CD14-positive monocyte (primary cell): ENCODE results near the gene FASN. TPM values are rescaled to one million over a fixed set of nuclear protein-coding genes. Genes with fewer than 3 reads are reported as not detected.

ENCODE experiments used
- DNase-seq, 3 donors: peaks; one replicate each; pipeline ENCODE4 v3.0.0-alpha.2; 2011 to 2022
- H2AFZ ChIP-seq: 2 replicates; pipeline ENCODE4 v1.6.0; 2012; ENCODE audit warnings: mild to moderate bottlenecking, low read depth, low read length, inconsistent platforms; ENCODE audit not compliant: insufficient read depth, poor library complexity, severe bottlenecking
- H3K27ac ChIP-seq, 2 donors: 1 replicate in 1 of 2; 2 replicates in 1 of 2; pipeline ENCODE4 v1.5.1; 2012 to 2013; ENCODE audit warnings: low read length in 2 of 2, control low read depth in 1 of 2, inconsistent platforms in 1 of 2, low read depth in 1 of 2, mild to moderate bottlenecking in 1 of 2
- H3K27me3 ChIP-seq, 2 donors: one replicate each; pipeline versions ENCODE4 v1.6.0 to v1.6.1; 2011 to 2013; ENCODE audit warnings: low read length in 2 of 2; ENCODE audit not compliant: control insufficient read depth in 2 of 2, insufficient read depth in 2 of 2
- H3K36me3 ChIP-seq, 2 donors: replicated peaks in 1 of 2; 1 replicate in 1 of 2; 2 replicates in 1 of 2; pipeline versions ENCODE4 v1.5.1 to v1.6.1; 2012 to 2013; ENCODE audit warnings: low read length in 2 of 2, control low read depth in 1 of 2, inconsistent platforms in 1 of 2, mild to moderate bottlenecking in 1 of 2; ENCODE audit not compliant: insufficient read depth in 2 of 2, control insufficient read depth in 1 of 2
- H3K4me1 ChIP-seq, 2 donors: 1 replicate in 1 of 2; 2 replicates in 1 of 2; pipeline versions ENCODE4 v1.5.1 to v1.6.1; 2012 to 2013; ENCODE audit warnings: low read length in 2 of 2, control low read depth in 1 of 2, inconsistent platforms in 1 of 2, mild to moderate bottlenecking in 1 of 2, moderate library complexity in 1 of 2; ENCODE audit not compliant: insufficient read depth in 2 of 2, control insufficient read depth in 1 of 2
- H3K4me2 ChIP-seq: replicated peaks from 2 replicates; pipeline ENCODE3; 2012; ENCODE audit warnings: low read length, moderate library complexity, mild to moderate bottlenecking; ENCODE audit not compliant: poor library complexity, severe bottlenecking; ENCODE audit errors: extremely low read depth
- H3K4me3 ChIP-seq, 3 experiments: fragments of 200-600 bp in 1 of 3; sonication (generic) in 1 of 3; replicated peaks in 1 of 3; 1 replicate in 2 of 3; 2 replicates in 1 of 3; pipeline ENCODE4 v1.5.1; 2011 to 2013; ENCODE audit warnings: low read length in 3 of 3, mild to moderate bottlenecking in 3 of 3, control low read depth in 2 of 3, low read depth in 2 of 3, inconsistent platforms in 1 of 3, moderate library complexity in 1 of 3
- H3K79me2 ChIP-seq: 2 replicates; pipeline ENCODE4 v1.6.0; 2012; ENCODE audit warnings: mild to moderate bottlenecking, control low read depth, inconsistent platforms, low read length, moderate library complexity; ENCODE audit not compliant: insufficient read depth
- H3K9ac ChIP-seq: 2 replicates; pipeline ENCODE4 v1.6.0; 2017; ENCODE audit warnings: low read length, mild to moderate bottlenecking; ENCODE audit not compliant: insufficient read depth, poor library complexity, severe bottlenecking
- H3K9me3 ChIP-seq, 2 donors: replicated peaks in 1 of 2; 1 replicate in 1 of 2; 2 replicates in 1 of 2; pipeline versions ENCODE4 v1.5.1 to v1.6.1; 2012 to 2013; ENCODE audit warnings: low read length in 2 of 2, control low read depth in 1 of 2; ENCODE audit not compliant: control insufficient read depth in 1 of 2, insufficient read depth in 1 of 2
- H4K20me1 ChIP-seq: 2 replicates; pipeline ENCODE4 v1.6.0; 2012; ENCODE audit warnings: mild to moderate bottlenecking, low read length, control low read depth, moderate library complexity; ENCODE audit not compliant: insufficient read depth
- H3K27ac Mint-ChIP-seq, 7 donors: one replicate each; pipeline ENCODE4 v1.8.0; 2020; ENCODE audit warnings: mild to moderate bottlenecking in 7 of 7, mixed read lengths in 7 of 7, moderate library complexity in 6 of 7, inconsistent platforms in 2 of 7
- H3K27me3 Mint-ChIP-seq, 3 donors: one replicate each; pipeline ENCODE4 v1.8.0; 2021 to 2022; ENCODE audit warnings: low read depth in 3 of 3, mild to moderate bottlenecking in 3 of 3, mixed read lengths in 3 of 3, moderate library complexity in 3 of 3, inconsistent platforms in 1 of 3
- H3K36me3 Mint-ChIP-seq, 2 donors: one replicate each; pipeline ENCODE4 v1.8.0; 2020; ENCODE audit warnings: mixed read lengths in 2 of 2, inconsistent platforms in 1 of 2, mild to moderate bottlenecking in 1 of 2
- H3K4me1 Mint-ChIP-seq: one replicate; pipeline ENCODE4 v1.8.0; 2020; ENCODE audit warnings: mild to moderate bottlenecking, mixed read lengths
- H3K4me3 Mint-ChIP-seq, 2 donors: one replicate each; pipeline ENCODE4 v1.8.0; 2020; ENCODE audit warnings: mild to moderate bottlenecking in 2 of 2, mixed read lengths in 2 of 2, moderate library complexity in 1 of 2
- H3K9me3 Mint-ChIP-seq, 7 donors: one replicate each; pipeline ENCODE4 v1.8.0; 2020 to 2022; ENCODE audit warnings: mixed read lengths in 7 of 7, mild to moderate bottlenecking in 6 of 7, moderate library complexity in 6 of 7, inconsistent platforms in 2 of 7
- WGBS: methylation state at CpG from one replicate; pipeline ENCODE4 v1.1.5; 2013; ENCODE audit warnings: missing lambda C conversion rate; ENCODE audit not compliant: insufficient coverage; 5-methylcytosine and 5-hydroxymethylcytosine counted together
- intact Hi-C, 2 donors: fragments of 100-400 bp; cut with micrococcal nuclease; formaldehyde crosslinking; loops; one replicate each; pipeline versions ENCODE4 v1.15.0 to v1.15.1; 2023
- polyA plus RNA-seq, 3 donors: library from polyadenylated mRNA; depleted of rRNA in 1 of 3; unstranded in 2 of 3; stranded (reverse) in 1 of 3; fragments of 300-500 nt in 2 of 3; fragments of >200 nt in 1 of 3; fragmentation: Illumina TruSeq in 2 of 3; gene quantifications; 1 replicate in 2 of 3; 2 replicates in 1 of 3; pipeline ENCODE4 v1.2.3, GENCODE V29; 2012 to 2021
- TF ChIP-seq, protein P1 (sequence below): fragments of 200-600 bp; IDR thresholded peaks from one replicate; pipeline ENCODE4 v1.8.0; 2022; ENCODE audit warnings: antibody characterized with exemption, mild to moderate bottlenecking

Gene FASN
- polyA plus RNA-seq, 3 donors: 0.08 to 8.4 (median 0.13) TPM

DNA sequence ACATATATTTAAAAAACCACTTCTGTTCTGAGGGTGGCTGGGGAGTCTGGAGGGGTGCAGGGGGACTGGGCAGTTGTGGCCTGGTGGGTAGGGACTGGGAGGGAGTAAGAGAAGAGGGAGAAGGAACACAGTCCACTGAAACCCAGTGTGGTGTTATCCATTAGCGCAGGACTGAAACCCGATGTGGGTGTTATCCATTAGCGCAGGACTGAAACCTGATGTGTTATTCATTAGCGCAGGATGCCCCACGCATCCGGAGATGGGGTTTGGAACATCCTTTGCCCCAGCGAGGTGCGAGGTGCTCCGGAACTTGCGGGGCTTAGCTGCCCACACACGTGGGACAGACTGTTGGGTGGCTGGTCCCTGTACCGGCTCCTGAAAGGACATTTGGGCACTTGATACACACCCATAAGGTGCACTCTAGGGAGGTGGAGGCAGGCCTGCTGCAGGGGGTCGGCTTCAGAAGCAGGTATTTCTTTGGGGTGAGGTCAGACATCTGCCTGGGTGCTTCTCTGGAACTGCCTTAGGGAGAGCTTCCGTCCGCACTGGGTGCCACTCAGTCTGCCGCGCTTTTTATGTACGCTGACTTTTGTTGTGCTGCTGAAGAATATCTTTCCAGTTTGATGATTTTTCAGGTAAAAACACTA, 20.3 kb upstream of the FASN start:
- peaks cover 0 to 4% (median 0%) of the 10 kb centered on the region in 7 donors for H3K9me3 Mint-ChIP-seq
- H3K36me3 Mint-ChIP-seq: peaks cover 6 to 20% of the 10 kb centered on the region in 2 donors
- no peak overlapping the region for H3K9ac ChIP-seq
- H3K4me3 ChIP-seq: no peak overlapping the region
- H3K4me1 Mint-ChIP-seq: peaks cover 7% of the 10 kb centered on the region
- intact Hi-C loops: no loop called here
- no peak overlapping the region for H3K4me2 ChIP-seq
- no peak overlapping the region for H2AFZ ChIP-seq
- no peak overlapping the region for H3K27ac Mint-ChIP-seq
- 95% methylated on average over 13 of the region's 18 CpGs for whole genome bisulfite sequencing
- peaks cover 0 to 2% (median 0%) of the 10 kb centered on the region in 3 donors for H3K27me3 Mint-ChIP-seq
- H4K20me1 ChIP-seq: no peaks in the 10 kb centered on the region
- no peaks in the 10 kb centered on the region for H3K27me3 ChIP-seq
- H3K9me3 ChIP-seq: no peaks in the 10 kb centered on the region
- no peak overlapping the region for H3K4me3 Mint-ChIP-seq
- peaks cover 4 to 7% of the 10 kb centered on the region in 2 donors for H3K4me1 ChIP-seq
- no peaks in the 10 kb centered on the region for H3K79me2 ChIP-seq
- TF ChIP-seq, protein P1, sequence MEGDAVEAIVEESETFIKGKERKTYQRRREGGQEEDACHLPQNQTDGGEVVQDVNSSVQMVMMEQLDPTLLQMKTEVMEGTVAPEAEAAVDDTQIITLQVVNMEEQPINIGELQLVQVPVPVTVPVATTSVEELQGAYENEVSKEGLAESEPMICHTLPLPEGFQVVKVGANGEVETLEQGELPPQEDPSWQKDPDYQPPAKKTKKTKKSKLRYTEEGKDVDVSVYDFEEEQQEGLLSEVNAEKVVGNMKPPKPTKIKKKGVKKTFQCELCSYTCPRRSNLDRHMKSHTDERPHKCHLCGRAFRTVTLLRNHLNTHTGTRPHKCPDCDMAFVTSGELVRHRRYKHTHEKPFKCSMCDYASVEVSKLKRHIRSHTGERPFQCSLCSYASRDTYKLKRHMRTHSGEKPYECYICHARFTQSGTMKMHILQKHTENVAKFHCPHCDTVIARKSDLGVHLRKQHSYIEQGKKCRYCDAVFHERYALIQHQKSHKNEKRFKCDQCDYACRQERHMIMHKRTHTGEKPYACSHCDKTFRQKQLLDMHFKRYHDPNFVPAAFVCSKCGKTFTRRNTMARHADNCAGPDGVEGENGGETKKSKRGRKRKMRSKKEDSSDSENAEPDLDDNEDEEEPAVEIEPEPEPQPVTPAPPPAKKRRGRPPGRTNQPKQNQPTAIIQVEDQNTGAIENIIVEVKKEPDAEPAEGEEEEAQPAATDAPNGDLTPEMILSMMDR: no peak
- H3K27ac ChIP-seq: no peak overlapping the region
- DNase-seq: no peak
- H3K36me3 ChIP-seq: no peaks in the 10 kb centered on the region

DNA sequence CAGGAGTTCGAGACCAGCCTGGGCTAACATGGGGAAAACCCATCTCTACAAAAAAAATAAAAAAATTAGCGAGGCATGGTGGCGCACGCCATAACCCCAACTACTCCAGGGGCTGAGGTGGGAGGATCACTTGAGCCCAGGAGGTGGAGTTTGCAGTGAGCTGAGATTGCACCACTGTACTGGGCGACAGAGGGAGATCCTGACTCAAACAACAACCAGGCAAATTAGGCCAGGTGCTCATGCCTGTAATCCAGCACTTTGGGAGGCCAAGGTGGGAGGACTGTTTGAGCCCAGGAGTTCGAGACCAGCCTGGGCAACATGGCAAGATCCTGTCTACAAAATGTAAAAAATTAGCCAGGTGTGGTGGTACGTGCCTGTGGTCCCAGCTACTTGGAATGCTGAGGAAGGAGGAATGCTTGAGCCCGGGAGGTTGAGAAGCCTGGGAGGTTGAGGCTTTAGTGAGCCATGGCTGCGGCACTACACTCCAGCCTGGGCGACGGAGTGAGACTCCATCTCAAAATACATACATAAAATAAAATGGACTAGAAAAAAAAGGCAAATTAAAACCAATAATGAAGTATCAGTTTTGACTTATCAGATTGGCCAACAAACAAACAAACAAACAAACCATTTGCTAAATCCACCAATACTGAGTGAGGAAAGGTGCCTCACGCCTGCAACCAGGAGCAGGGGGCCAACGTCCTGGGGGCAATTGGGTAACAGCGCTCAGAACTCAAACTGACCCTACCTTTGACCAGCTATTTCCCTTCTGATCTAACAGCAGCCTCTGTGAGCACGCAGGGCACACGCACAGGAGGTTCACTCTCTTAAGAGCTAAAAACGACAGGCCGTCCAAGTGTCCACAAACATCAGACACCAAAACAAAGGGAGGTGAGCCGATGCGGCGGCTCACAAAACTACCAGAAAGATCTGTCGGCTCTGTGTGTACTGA, 19.4 kb upstream of the FASN start:
- WGBS: 86% methylated on average over 8 of the region's 22 CpGs
- H3K4me1 ChIP-seq: peaks cover 4 to 6% of the 10 kb centered on the region in 2 donors
- H3K27ac Mint-ChIP-seq: no peak overlapping the region
- no peaks in the 10 kb centered on the region for H3K36me3 ChIP-seq
- H3K9me3 ChIP-seq: no peaks in the 10 kb centered on the region
- H3K4me2 ChIP-seq: no peak overlapping the region
- peaks cover 7% of the 10 kb centered on the region for H3K4me1 Mint-ChIP-seq
- H3K4me3 ChIP-seq: no peak overlapping the region
- H3K9me3 Mint-ChIP-seq: peaks cover 0 to 4% (median 0%) of the 10 kb centered on the region in 7 donors
- H3K9ac ChIP-seq: no peak overlapping the region
- H2AFZ ChIP-seq: no peak overlapping the region
- H3K4me3 Mint-ChIP-seq: no peak overlapping the region
- peaks cover 2 to 14% of the 10 kb centered on the region in 2 donors for H3K36me3 Mint-ChIP-seq
- DNase-seq: no peak
- H3K27me3 ChIP-seq: no peaks in the 10 kb centered on the region
- intact Hi-C loops: no loop called here
- no peaks in the 10 kb centered on the region for H3K79me2 ChIP-seq
- H3K27ac ChIP-seq: no peak overlapping the region
- peaks cover 0 to 2% (median 0%) of the 10 kb centered on the region in 3 donors for H3K27me3 Mint-ChIP-seq
- TF ChIP-seq, protein P1: no peak
- H4K20me1 ChIP-seq: no peaks in the 10 kb centered on the region
